ENCODE data around the gene RBMS1.

The RBMS1 gene

GRCh38 chr2:160268151-160268781 is 225.3 kb downstream of the RBMS1 start:
- no peak for DNase-seq

GRCh38 chr2:160267692-160268091 is 225.9 kb downstream of the RBMS1 start:
- no peak for DNase-seq

DNA sequence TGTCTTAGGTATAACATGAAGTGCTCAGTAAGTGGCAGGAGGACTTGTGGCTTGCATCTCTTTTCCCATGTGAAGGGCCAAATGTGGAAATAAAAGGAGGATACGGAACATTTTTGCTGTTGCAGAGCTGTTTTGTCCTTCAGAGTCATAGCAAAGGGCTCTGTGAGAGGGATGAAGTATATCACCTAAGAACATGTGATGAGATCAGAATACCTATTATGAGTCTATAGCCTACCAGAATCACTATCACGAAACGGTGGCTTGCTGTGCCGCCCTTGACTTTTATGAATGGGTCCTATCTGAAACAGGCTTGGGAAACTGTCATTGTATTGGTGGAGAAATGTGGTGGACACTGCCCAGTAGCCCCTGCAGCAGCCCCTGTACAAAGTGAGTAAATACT is 226.6 kb downstream of the RBMS1 start:
- no peak for DNase-seq

- no peak for DNase-seq
Observed at GRCh38 chr2:160266037-160266551, 227.5 kb downstream of the RBMS1 start.

- no peak for DNase-seq
Observed at GRCh38 chr2:160264308-160264707, 229.3 kb downstream of the RBMS1 start.

- no peak for DNase-seq
Observed at GRCh38 chr2:160261732-160262131, 231.9 kb downstream of the RBMS1 start.

GRCh38 chr2:160258492-160258805 is 235.2 kb downstream of the RBMS1 start:
- no peak for DNase-seq

GRCh38 chr2:160257743-160258491 is 235.7 kb downstream of the RBMS1 start:
- DNase-seq, result no peak

DNA sequence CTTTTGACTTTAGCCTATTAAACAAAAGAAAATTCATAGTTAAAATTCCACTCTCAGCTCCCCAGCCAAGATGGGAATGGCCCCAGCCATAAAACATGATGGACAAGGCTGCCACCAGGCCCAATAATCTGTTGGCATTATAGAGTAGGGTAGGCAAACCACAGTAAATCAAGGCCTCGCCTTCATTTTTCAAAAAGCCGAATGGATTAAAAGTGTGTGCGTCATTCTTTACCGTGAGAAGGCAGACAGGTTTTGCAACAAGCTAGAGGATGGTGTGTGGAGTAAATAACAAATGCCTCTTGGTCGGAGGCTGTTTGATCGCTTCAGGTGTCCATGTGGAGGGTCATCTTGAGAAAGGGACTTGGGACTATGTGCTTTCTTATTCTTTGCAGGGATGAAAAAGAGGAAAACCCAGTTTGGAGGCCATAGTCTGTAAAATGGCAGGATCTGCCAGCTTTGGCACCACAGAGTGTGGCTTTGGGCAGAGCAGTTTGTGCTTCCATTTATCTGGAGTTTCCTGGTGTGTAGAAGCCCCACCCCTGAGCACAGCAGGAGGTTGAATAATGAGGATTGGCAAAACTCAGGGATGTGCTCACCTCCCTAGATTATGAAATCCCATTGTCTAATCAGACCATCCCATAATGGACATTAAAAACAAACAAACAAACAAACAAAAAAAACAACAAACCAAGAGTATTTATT is 236.4 kb downstream of the RBMS1 start:
- DNase-seq, result no peak

GRCh38 chr2:160256507-160256906 is 237.1 kb downstream of the RBMS1 start:
- no peak for DNase-seq

- DNase-seq, result no peak
Observed at GRCh38 chr2:160255408-160255807, 238.2 kb downstream of the RBMS1 start.

- no peak for DNase-seq
Observed at GRCh38 chr2:160254189-160254762, 239.3 kb downstream of the RBMS1 start.

- DNase-seq, result no peak
Observed at GRCh38 chr2:160253440-160254188, 240.0 kb downstream of the RBMS1 start.

GRCh38 chr2:160252900-160253299 is 240.7 kb downstream of the RBMS1 start:
- DNase-seq, result no peak

DNA sequence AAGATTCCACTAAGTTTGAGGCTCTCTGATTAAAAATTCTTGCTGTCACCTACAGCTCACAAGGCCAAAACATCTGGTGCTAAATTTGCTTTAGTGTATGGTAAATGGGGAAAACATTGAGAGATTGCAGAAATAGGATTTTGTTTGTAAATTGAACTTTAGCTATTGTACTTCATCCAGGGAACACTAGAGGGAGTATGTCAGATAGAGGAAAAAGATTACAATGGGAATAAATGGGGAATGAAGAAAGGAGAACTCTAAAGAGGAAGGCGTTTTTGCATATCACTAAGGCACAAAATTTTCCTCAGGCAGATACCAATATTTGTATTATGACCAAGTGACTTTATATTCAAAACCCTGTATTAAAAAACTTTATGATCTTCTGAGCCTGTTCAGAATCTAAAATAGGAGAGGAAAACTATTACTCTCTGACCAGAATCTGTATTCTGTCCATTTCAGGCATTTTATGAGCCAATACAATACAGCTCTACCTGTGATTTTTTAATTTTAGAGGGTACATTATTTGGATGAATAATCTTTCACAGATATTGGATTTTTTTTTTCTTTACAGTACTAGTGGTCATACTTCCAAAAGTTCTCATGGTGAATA is 241.2 kb downstream of the RBMS1 start:
- no peak for DNase-seq

DNA sequence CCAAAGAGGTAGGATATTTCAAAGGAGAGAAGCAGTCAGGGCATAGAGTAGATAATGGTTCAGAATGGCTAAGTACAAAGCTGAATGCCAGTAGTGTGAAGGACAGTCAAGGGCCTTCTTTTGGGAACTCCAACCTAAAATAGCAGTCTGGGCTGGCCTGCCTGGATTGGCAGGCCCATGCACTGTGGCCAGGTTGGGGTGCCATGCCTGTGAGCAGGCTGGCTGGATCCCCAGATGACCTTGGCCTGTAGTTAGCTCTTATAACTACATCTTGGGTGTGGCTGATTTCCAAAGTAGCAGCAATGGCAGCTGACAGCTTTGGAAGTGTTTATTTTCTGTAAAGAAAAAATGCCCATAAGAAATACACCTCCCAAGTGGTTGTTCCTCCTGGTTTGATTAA is 242.0 kb downstream of the RBMS1 start:
- DNase-seq, result no peak

- DNase-seq, result no peak
Observed at GRCh38 chr2:160249876-160250275, 243.7 kb downstream of the RBMS1 start.

GRCh38 chr2:160247296-160248035 is 246.1 kb downstream of the RBMS1 start:
- no peak for DNase-seq

DNA sequence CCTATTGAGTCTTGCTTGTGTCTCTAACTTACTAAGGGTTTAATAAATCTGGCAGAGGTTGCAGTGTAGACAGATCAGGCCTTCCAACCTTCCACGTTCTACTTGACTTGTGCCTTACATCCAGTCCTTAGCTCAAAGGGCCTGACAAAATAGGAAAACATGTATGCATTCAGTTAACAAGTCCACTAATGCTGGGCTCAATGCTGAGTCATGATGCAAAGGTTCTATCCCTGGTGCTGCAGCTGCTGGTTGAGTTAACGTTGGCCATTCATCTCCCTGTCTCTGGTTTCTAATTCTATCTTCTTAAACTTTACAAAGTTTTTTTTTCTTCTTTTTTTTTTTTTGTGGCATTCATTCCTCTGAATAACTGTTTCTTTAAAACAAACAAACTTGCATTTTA is 247.3 kb downstream of the RBMS1 start:
- no peak for DNase-seq

DNA sequence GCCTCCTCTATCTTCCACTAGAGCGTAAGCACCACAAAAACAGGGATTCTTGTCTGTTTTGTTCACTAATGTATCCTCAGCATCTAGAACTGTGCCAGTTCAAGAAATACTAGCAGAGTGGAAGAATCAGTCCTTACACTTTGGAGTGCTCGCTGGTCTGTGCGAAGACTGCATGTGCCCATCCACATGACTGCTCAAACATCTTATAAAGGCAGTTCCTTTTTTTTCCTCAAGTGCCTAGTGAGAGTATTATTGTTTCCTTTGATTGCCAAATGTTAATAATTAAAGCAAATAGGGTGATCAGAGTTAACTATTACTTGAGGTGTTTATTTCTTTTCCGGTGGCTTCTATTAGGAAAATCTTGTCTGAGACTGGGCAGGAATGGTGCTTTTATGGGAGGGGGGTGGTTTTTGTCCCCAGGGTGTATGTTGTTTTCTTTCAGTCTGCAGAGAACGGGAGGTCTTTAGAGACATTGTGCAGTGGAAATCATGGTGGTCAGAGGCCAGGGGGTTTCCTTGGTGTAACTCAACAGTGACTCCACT is 247.9 kb downstream of the RBMS1 start:
- DNase-seq, result no peak

- no peak for DNase-seq
Observed at GRCh38 chr2:160242893-160243564, 250.6 kb downstream of the RBMS1 start.

Data from cerebellar nuclear complex (tissue), 1 donor.